Stimulated activated effector memory CD8-positive, alpha-beta T cell treated with anti-CD3 and anti-CD28 coated beads, Interleukin-12 subunit alpha, Interleukin-12 subunit beta, amount 100 ng/mL, for 72 hours (primary cell): ENCODE data around the gene FER.

Source experiments
- ATAC-seq: fragments of 150-1000 bp; cut with Tn5 transposase; 2 replicates; pipeline ENCODE4 v1.10.0; 2021
- DNase-seq, 2 donors: peaks; one replicate each; pipeline ENCODE4 v3.0.0; 2021 to 2022; ENCODE audit warnings: low spot score in 2 of 2
- H3K27ac Mint-ChIP-seq: one replicate; pipeline ENCODE4 v1.8.0; 2022; ENCODE audit warnings: mild to moderate bottlenecking, mixed read lengths
- H3K36me3 Mint-ChIP-seq: one replicate; pipeline ENCODE4 v1.8.0; 2022; ENCODE audit warnings: mild to moderate bottlenecking, mixed read lengths
- H3K4me1 Mint-ChIP-seq: one replicate; pipeline ENCODE4 v1.8.0; 2022; ENCODE audit warnings: mixed read lengths
- H3K4me3 Mint-ChIP-seq: one replicate; pipeline ENCODE4 v1.8.0; 2022; ENCODE audit warnings: mild to moderate bottlenecking, mixed read lengths
- H3K9me3 Mint-ChIP-seq: one replicate; pipeline ENCODE4 v1.8.0; 2022; ENCODE audit warnings: mixed read lengths

Gene FER

GRCh38 chr5:108730617-108731340 is 16.9 kb upstream of the FER start:
- ATAC-seq (no peak), DNase-seq (no peak)
- no peaks in the 10 kb centered on the region for H3K9me3 Mint-ChIP-seq
- no peaks in the 10 kb centered on the region for H3K36me3 Mint-ChIP-seq
- H3K4me1 Mint-ChIP-seq, result peaks cover 27% of the 10 kb centered on the region
- no peak overlapping the region for H3K27ac Mint-ChIP-seq
- no peak overlapping the region for H3K4me3 Mint-ChIP-seq

- ATAC-seq (no peak), DNase-seq (no peak)
- H3K36me3 Mint-ChIP-seq, result no peaks in the 10 kb centered on the region
- no peaks in the 10 kb centered on the region for H3K9me3 Mint-ChIP-seq
- no peaks in the 10 kb centered on the region for H3K4me1 Mint-ChIP-seq
- no peak overlapping the region for H3K4me3 Mint-ChIP-seq
- no peak overlapping the region for H3K27ac Mint-ChIP-seq
Observed at GRCh38 chr5:108735790-108736189, 11.9 kb upstream of the FER start.

GRCh38 chr5:108736855-108737254 is 10.8 kb upstream of the FER start:
- no peaks in the 10 kb centered on the region for H3K9me3 Mint-ChIP-seq
- H3K36me3 Mint-ChIP-seq, result no peaks in the 10 kb centered on the region
- DNase-seq, result no peak
- H3K27ac Mint-ChIP-seq, result no peak overlapping the region
- H3K4me3 Mint-ChIP-seq, result no peak overlapping the region
- no peaks in the 10 kb centered on the region for H3K4me1 Mint-ChIP-seq
- ATAC-seq, result no peak

- DNase-seq (no peak), ATAC-seq (no peak)
- Mint-ChIP-seq H3K4me1 (no peaks in the 10 kb centered on the region), H3K36me3 (no peaks in the 10 kb centered on the region), H3K27ac (no peak overlapping the region), H3K9me3 (no peaks in the 10 kb centered on the region), H3K4me3 (no peak overlapping the region)
Observed at GRCh38 chr5:108739376-108739775, 8.3 kb upstream of the FER start.

GRCh38 chr5:108739906-108740305 is 7.8 kb upstream of the FER start:
- Mint-ChIP-seq H3K9me3 (no peaks in the 10 kb centered on the region), H3K4me1 (no peaks in the 10 kb centered on the region), H3K4me3 (no peak overlapping the region), H3K36me3 (no peaks in the 10 kb centered on the region), H3K27ac (no peak overlapping the region)
- no peak for ATAC-seq
- DNase-seq, result no peak

- Mint-ChIP-seq H3K9me3 (no peaks in the 10 kb centered on the region), H3K4me3 (no peak overlapping the region), H3K4me1 (peaks cover 7% of the 10 kb centered on the region), H3K36me3 (peaks cover 1% of the 10 kb centered on the region), H3K27ac (no peak overlapping the region)
- no peak for ATAC-seq
- no peak for DNase-seq
Observed at GRCh38 chr5:108743319-108743718, 4.4 kb upstream of the FER start.

- no peak overlapping the region for H3K4me3 Mint-ChIP-seq
- DNase-seq, result no peak
- H3K27ac Mint-ChIP-seq, result no peak overlapping the region
- no peak for ATAC-seq
- H3K4me1 Mint-ChIP-seq, result peaks cover 7% of the 10 kb centered on the region
- no peaks in the 10 kb centered on the region for H3K9me3 Mint-ChIP-seq
- peaks cover 7% of the 10 kb centered on the region for H3K36me3 Mint-ChIP-seq
Observed at GRCh38 chr5:108743846-108744245, 3.9 kb upstream of the FER start.

GRCh38 chr5:108747111-108747773 is 455 bp upstream of the FER start:
- H3K36me3 Mint-ChIP-seq, result peaks cover 8% of the 10 kb centered on the region
- peak overlapping the region; percentile 92 for H3K4me3 Mint-ChIP-seq
- no peak for DNase-seq
- H3K27ac Mint-ChIP-seq, result peak overlapping the region; percentile 94
- no peaks in the 10 kb centered on the region for H3K9me3 Mint-ChIP-seq
- H3K4me1 Mint-ChIP-seq, result peaks cover 15% of the 10 kb centered on the region
- no peak for ATAC-seq

- no peaks in the 10 kb centered on the region for H3K9me3 Mint-ChIP-seq
- ATAC-seq (peak; percentile 97), DNase-seq (peak; percentile 90 to 98)
- peak overlapping the region; percentile 92 for H3K4me3 Mint-ChIP-seq
- H3K4me1 Mint-ChIP-seq, result peaks cover 15% of the 10 kb centered on the region
- H3K36me3 Mint-ChIP-seq, result peaks cover 8% of the 10 kb centered on the region
- H3K27ac Mint-ChIP-seq, result peak overlapping the region; percentile 94
Observed at GRCh38 chr5:108748401-108749127, 867 bp downstream of the FER start.

- Mint-ChIP-seq H3K36me3 (peaks cover 8% of the 10 kb centered on the region), H3K27ac (peak overlapping the region; percentile 94), H3K9me3 (no peaks in the 10 kb centered on the region), H3K4me1 (peaks cover 15% of the 10 kb centered on the region), H3K4me3 (peak overlapping the region; percentile 92)
- peak; percentile 29 for ATAC-seq
- peak; percentile 3 to 60 for DNase-seq
Observed at GRCh38 chr5:108749128-108749861, 1.6 kb downstream of the FER start.

GRCh38 chr5:108753331-108753730 is 5.6 kb downstream of the FER start:
- no peaks in the 10 kb centered on the region for H3K9me3 Mint-ChIP-seq
- peaks cover 8% of the 10 kb centered on the region for H3K4me1 Mint-ChIP-seq
- DNase-seq (no peak), ATAC-seq (no peak)
- H3K4me3 Mint-ChIP-seq, result no peak overlapping the region
- H3K27ac Mint-ChIP-seq, result no peak overlapping the region
- peaks cover 7% of the 10 kb centered on the region for H3K36me3 Mint-ChIP-seq

- peaks cover 1% of the 10 kb centered on the region for H3K36me3 Mint-ChIP-seq
- no peak overlapping the region for H3K27ac Mint-ChIP-seq
- peaks cover 8% of the 10 kb centered on the region for H3K4me1 Mint-ChIP-seq
- no peak overlapping the region for H3K4me3 Mint-ChIP-seq
- DNase-seq (no peak), ATAC-seq (peak; percentile 59)
- no peaks in the 10 kb centered on the region for H3K9me3 Mint-ChIP-seq
Observed at GRCh38 chr5:108753877-108754276, 6.2 kb downstream of the FER start.

- no peak overlapping the region for H3K4me3 Mint-ChIP-seq
- H3K27ac Mint-ChIP-seq, result no peak overlapping the region
- no peaks in the 10 kb centered on the region for H3K9me3 Mint-ChIP-seq
- no peak for ATAC-seq
- peaks cover 7% of the 10 kb centered on the region for H3K4me1 Mint-ChIP-seq
- H3K36me3 Mint-ChIP-seq, result no peaks in the 10 kb centered on the region
- no peak for DNase-seq
Observed at GRCh38 chr5:108760512-108760911, 12.8 kb downstream of the FER start.

- H3K4me3 Mint-ChIP-seq, result no peak overlapping the region
- no peak overlapping the region for H3K27ac Mint-ChIP-seq
- H3K36me3 Mint-ChIP-seq, result no peaks in the 10 kb centered on the region
- H3K4me1 Mint-ChIP-seq, result peaks cover 7% of the 10 kb centered on the region
- no peak for DNase-seq
- ATAC-seq, result no peak
- no peaks in the 10 kb centered on the region for H3K9me3 Mint-ChIP-seq
Observed at GRCh38 chr5:108762660-108763059, 15.0 kb downstream of the FER start.

GRCh38 chr5:108763222-108763916 is 15.7 kb downstream of the FER start:
- Mint-ChIP-seq H3K36me3 (no peaks in the 10 kb centered on the region), H3K4me1 (peaks cover 7% of the 10 kb centered on the region), H3K9me3 (no peaks in the 10 kb centered on the region), H3K27ac (no peak overlapping the region), H3K4me3 (no peak overlapping the region)
- DNase-seq (no peak), ATAC-seq (no peak)
